NK-92 (cell line): ENCODE data around the gene PI4K2B.
"Not testable (repeated sequence)": the region's sequence is repeated elsewhere in the genome, so short reads cannot be mapped to it uniquely, and the experiment has no call there.

Experiments used
- DNase-seq: peaks from one replicate; lab custom pipeline; 2025; ENCODE audit not compliant: unreplicated experiment; lab: John Stamatoyannopoulos, UW

PI4K2B gene

DNA sequence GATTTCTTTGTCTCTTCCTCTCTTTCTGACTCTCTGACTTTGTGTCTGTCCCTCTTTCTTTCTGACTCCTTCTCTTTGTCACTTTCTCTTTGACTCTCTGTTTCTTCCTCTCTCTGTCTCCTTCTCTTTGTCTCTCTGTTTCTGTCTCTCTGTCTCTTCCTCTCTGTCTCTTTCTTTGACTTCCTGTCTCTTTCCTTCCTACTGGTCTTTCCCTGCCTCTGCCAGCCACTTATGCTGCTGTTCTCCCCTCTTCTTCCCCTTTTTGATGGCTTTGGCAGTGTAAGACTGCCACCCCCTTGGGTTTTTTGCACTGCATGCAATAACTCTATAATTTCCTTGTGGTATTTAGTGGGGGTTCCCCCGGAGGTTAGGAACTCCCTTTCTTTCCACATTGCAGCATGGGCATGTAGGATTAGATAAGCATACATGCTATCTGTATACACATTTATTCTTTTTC, 6.9 kb downstream of the PI4K2B start:
- not testable (repeated sequence) for DNase-seq

DNA sequence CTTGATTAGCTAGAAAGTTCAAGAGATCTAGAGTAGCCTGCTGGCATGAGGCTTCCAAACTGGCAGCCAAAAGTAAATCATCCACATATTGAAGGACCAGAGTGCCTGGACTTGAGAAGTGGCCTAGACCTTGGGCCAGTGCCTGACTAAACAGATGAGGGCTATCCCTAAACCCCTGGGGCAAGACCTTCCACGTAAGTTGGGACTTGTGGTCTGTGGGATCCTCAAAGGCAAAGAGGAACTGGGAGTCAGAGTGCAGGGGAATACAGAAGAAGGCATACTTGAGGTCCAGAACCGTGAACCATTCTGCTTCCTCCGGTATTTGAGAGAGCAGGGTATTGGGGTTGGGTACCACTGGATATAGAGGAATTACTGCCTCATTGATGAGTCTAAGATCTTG, 8.4 kb downstream of the PI4K2B start:
- not testable (repeated sequence) for DNase-seq

DNA sequence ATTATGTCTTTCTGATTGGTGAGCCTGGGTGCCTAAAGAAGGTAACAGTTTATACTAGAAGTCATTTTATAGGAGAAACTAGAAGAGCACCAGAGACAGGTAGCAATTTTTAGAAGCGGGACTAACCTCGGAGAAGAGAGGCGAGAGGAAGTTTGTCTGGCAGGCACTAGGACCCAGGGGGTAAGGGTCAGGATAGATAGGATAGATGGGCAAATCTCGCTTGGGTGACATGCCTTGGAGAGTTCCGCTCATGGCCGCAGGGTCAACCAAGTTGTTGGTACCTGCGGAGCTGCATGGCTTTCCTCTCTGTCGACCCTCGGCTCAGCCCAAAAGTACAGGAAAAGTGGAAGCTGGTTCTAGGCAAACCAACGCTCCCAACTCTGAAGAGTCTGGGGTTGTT, 11.3 kb downstream of the PI4K2B start:
- DNase-seq, result no peak

DNA sequence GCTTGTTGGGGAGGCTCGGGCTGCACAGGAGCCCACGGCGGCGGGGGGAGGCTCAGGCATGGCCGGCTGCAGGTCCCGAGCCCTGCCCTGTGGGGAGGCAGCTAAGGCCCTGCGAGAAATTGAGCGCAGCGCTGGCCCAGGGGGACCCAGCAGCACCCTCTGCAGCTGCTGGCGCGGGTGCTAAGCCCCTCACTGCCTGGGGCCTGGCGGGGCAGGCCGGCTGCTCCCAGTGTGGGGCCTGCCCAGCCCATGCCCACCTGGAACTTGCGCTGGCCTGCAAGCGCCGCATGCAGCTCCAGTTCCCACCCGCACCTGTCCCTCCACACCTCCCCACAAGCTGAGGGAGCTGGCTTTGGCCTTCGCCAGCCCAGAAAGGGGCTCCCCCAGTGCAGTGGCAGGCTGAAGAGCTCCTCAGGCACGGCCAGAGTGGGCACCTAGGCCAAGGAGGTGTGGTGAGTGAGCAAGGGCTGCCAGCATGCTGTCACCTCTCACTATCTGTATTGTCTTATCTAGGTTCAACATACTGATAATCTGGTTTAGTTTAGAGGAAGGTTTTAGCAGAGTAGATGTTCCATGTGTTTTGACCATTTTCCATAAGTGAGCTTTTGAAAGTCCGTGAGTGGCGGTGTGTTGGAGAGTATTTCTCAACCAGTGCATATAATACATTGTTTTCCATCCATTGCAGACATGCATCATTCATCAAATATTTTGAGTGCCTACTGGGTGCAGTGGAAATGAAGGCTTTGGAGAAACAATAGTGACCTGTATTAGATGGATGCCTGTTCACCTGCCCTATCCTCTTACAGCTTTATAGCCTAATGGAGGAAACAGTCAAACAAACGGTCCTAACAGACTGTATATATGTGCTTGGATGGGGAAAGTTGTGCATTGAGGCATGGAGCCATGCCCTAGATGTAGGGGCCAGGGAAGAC, 13.1 kb downstream of the PI4K2B start:
- DNase-seq, result no peak

GRCh38 chr4:25248875-25249274, 15.0 kb downstream of the PI4K2B start:
- not testable (repeated sequence) for DNase-seq

DNA sequence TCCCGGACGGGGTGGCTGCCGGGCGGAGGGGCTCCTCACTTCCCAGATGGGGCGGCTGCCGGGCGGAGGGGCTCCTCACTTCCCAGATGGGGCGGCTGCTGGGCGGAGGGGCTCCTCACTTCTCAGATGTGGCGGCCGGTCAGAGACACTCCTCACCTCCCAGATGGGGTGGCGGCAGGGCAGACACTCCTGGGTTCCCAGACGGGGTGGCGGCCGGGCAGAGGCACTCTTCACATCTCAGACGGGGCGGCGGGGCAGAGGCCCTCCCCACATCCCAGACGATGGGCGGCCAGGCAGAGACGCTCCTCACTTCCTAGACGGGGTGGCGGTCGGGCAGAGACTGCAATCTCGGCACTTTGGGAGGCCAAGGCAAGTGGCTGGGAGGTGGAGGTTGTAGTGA, 15.7 kb downstream of the PI4K2B start:
- DNase-seq, result not testable (repeated sequence)

DNA sequence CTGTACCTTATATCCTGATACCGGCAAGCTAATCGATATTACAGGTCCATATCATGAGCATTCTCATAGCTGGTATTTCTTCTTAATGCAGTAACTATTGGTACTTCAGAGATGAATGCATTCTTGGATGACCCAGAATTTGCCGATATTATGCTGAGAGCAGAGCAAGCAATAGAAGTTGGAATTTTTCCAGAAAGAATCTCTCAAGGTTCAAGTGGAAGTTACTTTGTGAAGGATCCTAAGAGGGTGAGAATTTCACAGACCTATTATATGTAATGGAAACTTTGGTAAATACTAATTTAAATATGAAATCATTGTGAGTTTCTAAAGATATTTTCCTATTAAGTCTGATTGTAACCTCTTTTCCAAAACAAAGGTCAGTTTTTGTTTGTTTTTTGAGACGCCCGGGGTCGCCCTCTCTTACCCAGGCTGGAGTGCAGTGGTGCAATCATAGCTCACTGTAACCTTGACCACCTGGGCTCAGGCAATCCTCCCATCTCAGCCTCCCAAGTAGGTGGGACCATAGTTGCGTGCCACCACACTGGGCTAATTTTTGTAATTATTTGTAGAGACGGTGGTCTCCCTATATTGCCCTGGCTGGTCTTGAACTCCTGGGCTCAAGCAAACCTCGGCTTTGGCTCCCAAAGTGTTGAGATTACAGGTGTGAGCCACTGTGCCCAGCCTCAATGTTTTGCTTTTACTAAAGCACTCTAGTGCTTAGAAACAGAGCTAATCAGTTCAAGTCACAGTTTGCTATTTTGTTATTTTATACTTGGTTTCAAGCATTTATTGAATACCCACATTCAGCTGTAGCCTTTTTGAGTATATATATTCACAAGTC, 18.6 kb downstream of the PI4K2B start:
- DNase-seq, result no peak

- no peak for DNase-seq
Observed at GRCh38 chr4:25253071-25253445, 19.2 kb downstream of the PI4K2B start.

GRCh38 chr4:25253786-25254185, 20.0 kb downstream of the PI4K2B start:
- not testable (repeated sequence) for DNase-seq

GRCh38 chr4:25258980-25259578, 25.2 kb downstream of the PI4K2B start:
- no peak for DNase-seq

- no peak for DNase-seq
Observed at GRCh38 chr4:25271866-25272265, 38.0 kb downstream of the PI4K2B start.

DNA sequence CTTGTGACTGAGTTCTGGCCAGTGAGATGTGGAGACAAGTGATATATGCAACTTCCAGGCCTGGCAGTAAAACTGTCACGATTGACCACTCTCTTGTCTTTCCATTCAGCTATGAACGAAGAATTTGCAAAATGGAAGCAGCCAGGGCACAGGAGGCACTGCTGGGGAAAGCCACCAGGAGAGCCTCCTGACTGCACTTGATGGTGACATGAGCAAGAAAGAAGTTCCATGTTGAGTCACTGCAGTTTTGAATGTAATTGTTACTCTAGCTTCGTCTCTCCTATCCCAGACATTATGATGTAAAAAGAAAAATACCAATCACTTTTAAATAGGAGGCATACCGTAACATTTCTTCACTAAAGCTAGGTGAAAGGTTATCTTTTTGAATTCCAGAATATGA, 46.4 kb downstream of the PI4K2B start:
- no peak for DNase-seq

DNA sequence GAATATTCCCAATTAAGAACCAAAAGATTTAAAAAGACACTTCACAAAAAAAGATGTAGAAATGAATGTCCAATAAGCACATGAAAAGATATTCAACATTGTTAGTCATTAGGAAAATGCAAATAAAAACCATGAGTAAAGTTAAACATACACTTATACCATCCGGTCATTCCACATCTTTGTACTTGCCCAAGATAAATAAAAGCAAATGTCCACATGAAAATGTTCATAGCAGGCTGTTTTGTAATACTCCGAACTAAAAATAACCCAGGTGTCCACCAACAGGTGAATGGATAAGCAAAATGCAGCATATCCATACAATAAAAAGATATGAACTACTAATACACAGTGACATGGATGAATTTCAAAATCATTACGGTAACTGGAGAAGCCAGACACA, 50.1 kb downstream of the PI4K2B start:
- DNase-seq, result no peak

DNA sequence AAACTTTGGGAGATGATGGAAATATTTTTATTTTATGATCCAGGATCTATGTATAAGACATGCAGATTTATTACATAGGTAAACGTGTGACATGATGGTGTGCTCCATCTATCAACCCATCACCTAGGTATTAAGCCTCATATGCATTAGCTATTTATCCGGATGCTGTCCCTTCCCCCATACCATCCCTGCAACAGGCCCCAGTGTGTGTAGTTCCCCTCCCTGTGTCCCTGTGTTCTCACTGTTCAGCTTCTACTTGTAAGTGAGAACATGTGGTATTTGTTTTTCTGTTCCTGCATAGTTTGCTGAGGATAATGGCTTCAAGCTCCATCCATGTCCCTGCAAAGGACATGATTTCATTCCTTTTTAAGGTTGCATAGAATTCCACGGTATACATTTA, 50.6 kb downstream of the PI4K2B start:
- DNase-seq, result no peak

DNA sequence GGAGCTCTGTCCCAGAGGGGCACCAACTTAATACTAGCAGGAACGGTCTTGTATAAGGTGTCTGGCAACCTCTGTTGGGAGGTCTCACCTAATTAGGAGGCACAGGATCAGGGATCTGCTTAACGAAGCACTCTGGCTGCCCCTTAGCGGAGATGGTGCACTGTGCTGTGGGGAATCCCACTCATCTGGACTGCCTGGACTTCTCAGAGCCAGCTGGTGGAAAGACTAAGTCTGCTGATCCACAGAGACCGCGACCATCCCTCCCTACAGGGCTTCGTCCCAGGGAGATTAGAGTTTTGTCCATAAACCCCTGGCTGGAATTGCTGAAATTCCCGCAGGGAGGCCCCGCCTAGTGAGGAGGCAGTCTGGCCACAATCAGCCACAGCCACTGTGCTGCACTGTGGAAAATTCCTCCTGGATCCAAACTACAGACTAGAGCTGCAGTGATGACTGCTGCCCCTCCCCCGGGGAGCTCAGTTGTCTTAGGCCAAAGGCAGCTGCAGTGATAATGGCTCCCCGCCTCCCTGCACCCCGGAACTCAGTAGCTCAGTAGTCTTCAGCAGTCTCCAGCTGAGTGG, 56.7 kb downstream of the PI4K2B start:
- no peak for DNase-seq

DNA sequence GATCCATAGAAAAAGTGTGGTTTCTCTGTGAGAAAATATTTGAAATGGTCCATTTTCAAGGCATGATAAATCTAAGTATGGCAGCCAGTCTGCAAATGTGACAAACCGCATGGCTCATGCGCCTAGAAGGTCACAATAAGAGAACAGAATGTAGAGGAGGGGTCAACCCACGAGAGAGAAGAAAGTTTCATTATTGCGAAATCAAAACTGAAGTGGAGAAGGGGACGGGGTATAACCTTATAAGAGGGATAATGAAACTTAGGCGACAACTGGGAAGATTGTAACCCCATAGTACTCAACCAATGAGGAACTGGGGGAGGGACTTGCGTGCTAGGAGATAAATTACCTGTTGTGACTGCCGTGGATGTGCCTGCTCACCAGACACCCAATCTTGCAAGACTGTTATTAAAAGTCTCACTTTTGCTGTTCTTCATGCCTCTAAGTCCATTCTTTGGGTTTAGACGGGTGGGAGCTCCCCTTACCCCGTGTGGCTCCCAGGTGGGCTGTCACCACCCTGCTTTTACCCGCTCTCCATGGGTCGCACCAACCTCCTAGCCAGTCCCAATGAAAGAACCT, 57.4 kb downstream of the PI4K2B start:
- no peak for DNase-seq

DNA sequence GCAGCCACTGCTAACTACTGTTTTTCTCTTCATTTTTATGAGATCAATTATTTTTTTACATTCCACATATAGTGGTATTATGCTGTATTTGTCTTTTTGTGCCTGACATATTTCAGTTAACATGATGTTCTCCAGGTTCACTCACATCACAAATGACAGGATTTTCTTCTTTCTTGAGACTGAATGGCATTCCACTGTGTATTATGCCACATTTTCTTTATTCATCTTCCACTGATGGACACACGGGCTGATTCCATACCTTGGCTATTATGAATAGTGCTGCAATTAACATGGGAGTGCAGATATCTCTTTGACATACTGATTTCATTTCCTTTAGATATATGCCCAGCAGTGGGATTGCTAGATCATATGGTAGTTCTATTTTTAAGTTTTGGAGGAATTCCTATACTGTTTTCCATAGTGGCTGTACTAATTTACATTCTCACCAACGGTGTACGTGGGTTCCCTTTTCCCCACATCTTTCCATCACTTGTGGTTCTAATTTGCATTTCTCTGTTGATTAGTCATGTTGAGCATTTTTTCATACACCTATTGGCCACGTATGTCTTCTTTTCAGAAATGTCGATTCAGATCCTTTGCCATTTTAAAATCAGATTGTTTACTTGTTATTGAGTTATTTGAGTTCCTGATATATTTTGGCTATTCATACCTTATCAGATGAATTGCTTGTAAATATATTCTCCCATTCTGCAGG, 63.9 kb downstream of the PI4K2B start:
- DNase-seq, result no peak

DNA sequence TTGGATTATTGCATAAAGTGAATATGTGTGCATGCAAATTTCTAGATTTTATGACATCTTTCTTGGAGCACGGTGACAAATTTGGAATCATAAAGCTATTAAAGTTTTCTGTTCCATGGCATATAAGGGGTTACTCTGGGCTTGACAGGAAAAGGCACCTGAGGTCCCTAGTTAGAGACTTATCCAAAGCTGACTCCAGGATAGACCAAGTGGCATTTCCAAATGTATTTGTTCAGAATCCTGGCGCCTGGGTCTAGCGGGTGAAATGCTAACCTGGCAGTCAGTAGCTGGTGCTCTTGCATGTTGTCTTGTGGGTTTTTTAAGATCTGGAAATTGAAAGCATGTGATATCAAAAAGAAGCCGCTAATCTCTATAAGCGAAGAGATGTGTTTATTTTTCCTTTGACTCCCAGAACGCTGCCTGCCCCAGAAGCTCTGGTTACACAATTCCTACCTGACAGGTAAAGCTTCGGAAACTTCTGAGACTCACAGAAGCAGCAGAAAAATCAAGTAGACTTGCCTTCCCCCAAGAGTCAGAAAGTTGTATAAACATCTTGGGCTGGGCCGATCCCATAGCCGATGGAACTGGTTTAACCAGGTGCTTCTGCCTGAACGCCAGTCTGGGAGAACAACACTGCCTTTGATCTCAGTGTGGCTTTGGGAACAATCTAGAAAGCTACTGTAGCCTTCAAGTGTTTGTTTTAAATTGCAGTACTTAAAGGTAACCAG, 65.8 kb downstream of the PI4K2B start:
- no peak for DNase-seq

GRCh38 chr4:25301471-25301870, 67.6 kb downstream of the PI4K2B start:
- no peak for DNase-seq

DNA sequence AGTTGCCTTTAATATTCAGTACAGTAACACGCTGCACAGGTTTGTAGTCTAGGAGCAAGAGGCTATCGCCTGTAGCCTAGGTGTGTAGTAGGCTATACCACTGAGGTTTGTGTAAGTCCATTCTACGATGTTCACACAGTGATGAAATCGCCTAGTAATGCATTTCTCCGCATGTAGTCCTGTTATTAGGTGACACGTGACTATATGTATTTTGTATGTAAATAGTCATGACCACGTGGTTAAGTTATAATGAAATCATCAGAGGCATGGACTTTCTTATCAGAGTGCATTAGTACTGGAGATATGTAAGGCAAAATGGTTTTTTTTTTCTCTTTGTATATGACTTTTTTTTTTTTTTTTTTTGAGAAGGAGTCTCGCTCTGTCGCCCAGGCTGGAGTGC, 68.8 kb downstream of the PI4K2B start:
- DNase-seq, result no peak
